ENCODE data around the gene CTSW. TPM values are rescaled to one million over a fixed set of nuclear protein-coding genes. Genes with fewer than 3 reads are reported as not detected.

Gene CTSW
- total RNA-seq, 2 experiments from 2014 or later: not detected

GRCh38 chr11:65896034-65896999 lies 16.7 kb downstream of the CTSW start:
- Histone ChIP-seq H3K27ac (ENCODE audit: low read depth, low read length, poor library complexity, severe bottlenecking) (no peak overlapping the region), H4K20me1 (ENCODE audit: insufficient read depth, low read length) (peaks cover 5% of the 10 kb centered on the region; the same call in 1 of the 2 replicates), H3K79me2 (ENCODE audit: insufficient read depth, low read depth, low read length) (peaks cover 18% of the 10 kb centered on the region), H3K4me3 (ENCODE audit: low read depth, low read length, poor library complexity, severe bottlenecking) (no peak overlapping the region), H3K4me1 (ENCODE audit: insufficient read depth, low read length, poor library complexity, severe bottlenecking) (peaks cover 44% of the 10 kb centered on the region), H3K36me3 (ENCODE audit: insufficient read depth, low read length) (peaks cover 3% of the 10 kb centered on the region; the same call in 1 of the 2 replicates), H2AFZ (ENCODE audit: low read length) (no peak overlapping the region), H3K4me2 (ENCODE audit: low read length) (no peak overlapping the region), H3K9me2 (ENCODE audit: insufficient read depth, low read length) (no peaks in the 10 kb centered on the region), H3K9me3 (ENCODE audit: low read length) (no peaks in the 10 kb centered on the region)
- no TSS peak for BruUV-seq (replicated peaks)
- POLR2A ChIA-PET: interaction anchor here (0.6 kb wide), 1 partner anchor 200 kb away, joined by 3 read pairs; no protein-coding TSS in a partner anchor
- intact Hi-C loops (cut with micrococcal nuclease; ENCODE audit: unreplicated experiment): no loop called here
- TF ChIP-seq EZH2phosphoT487 (IDR thresholded peaks at IDR 0.05; ENCODE audit: borderline replicate concordance, low read depth, low read length): no peak
- no peak for TF ChIP-seq CTCF (conservative IDR thresholded peaks at IDR 0.05; ENCODE audit: low read length)
- no peak for DNase-seq (ENCODE audit: low spot score)
- CTCF ChIA-PET (ENCODE audit: unreplicated experiment): no interaction called here

- Histone ChIP-seq H3K4me2 (ENCODE audit: low read length) (no peak overlapping the region), H3K4me1 (ENCODE audit: insufficient read depth, low read length, poor library complexity, severe bottlenecking) (peaks cover 43% of the 10 kb centered on the region), H3K36me3 (ENCODE audit: insufficient read depth, low read length) (no peaks in the 10 kb centered on the region), H4K20me1 (ENCODE audit: insufficient read depth, low read length) (peaks cover 5% of the 10 kb centered on the region; the same call in 1 of the 2 replicates), H3K79me2 (ENCODE audit: insufficient read depth, low read depth, low read length) (peaks cover 11% of the 10 kb centered on the region), H3K9me3 (ENCODE audit: low read length) (no peaks in the 10 kb centered on the region), H3K27ac (ENCODE audit: low read depth, low read length, poor library complexity, severe bottlenecking) (no peak overlapping the region), H2AFZ (ENCODE audit: low read length) (no peak overlapping the region), H3K4me3 (ENCODE audit: low read depth, low read length, poor library complexity, severe bottlenecking) (no peak overlapping the region), H3K9me2 (ENCODE audit: insufficient read depth, low read length) (no peaks in the 10 kb centered on the region)
- no peak for DNase-seq (ENCODE audit: low spot score)
- ChIA-PET POLR2A (interaction anchor here (0.6 kb wide), 1 partner anchor 199 kb away, joined by 3 read pairs; no protein-coding TSS in a partner anchor), CTCF (ENCODE audit: unreplicated experiment) (no interaction called here)
- no peak for TF ChIP-seq EZH2phosphoT487 (IDR thresholded peaks at IDR 0.05; ENCODE audit: borderline replicate concordance, low read depth, low read length)
- no peak for TF ChIP-seq CTCF (conservative IDR thresholded peaks at IDR 0.05; ENCODE audit: low read length)
- BruUV-seq (replicated peaks): no TSS peak
- intact Hi-C loops (cut with micrococcal nuclease; ENCODE audit: unreplicated experiment): no loop called here
Observed at GRCh38 chr11:65897020-65897471, 17.4 kb downstream of the CTSW start.
